Measurements from ENCODE around the gene KCNK18. TPM values are rescaled to one million over a fixed set of nuclear protein-coding genes. Genes with fewer than 3 reads are reported as not detected.

KCNK18 gene
- not detected for polyA plus RNA-seq

DNA sequence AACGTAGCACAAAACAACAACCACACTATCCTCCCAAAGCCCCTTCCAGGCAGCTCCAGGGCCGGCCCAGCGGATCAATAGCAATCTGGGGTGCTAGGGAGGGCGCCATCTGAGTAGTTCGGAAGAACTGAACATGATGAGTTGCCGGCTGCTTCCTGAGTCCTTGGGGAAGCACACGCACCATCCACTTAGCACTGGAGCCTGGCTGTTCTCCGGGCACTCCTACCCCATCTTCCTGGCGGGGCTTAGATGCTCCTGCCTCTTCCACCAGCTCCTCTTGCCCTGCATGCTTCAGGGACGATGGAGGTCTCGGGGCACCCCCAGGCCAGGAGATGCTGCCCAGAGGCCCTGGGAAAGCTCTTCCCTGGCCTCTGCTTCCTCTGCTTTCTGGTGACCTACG lies at the start of gene KCNK18:
Gene KCNK18, plus strand, starts transcription at position 301 of the 400 bp plus-strand sequence. Its CDS starts 0 bp downstream, at position 301.
- 79 to 86% (median 83%) methylated on average over 12 of the region's 12 CpGs for WGBS, 3 donors
- no peak within 1 kb of the TSS for H3K27ac ChIP-seq (ENCODE audit: low read depth, low read length)

DNA sequence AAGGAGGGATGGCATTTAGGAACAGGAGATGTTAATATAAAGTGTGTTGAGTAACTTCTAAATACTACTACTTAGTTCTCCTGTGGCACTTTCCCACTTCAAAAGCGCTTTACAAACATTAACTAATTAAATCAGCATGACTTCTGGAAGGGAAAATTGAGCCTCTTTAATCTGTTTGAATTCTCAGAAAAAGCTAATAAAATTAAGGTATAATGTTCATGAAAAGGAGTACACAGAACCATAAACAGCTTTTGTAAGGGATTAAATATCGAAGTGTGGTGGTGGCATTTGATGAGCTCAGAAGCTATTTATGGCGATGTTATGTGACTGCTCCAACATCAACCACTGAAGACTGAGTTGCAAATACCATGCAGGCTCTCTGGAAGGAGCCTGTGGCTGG lies 49.0 kb upstream of the KCNK18 start:
- WGBS, 3 donors, result 80 to 88% (median 85%) methylated on average over 3 of the region's 3 CpGs

DNA sequence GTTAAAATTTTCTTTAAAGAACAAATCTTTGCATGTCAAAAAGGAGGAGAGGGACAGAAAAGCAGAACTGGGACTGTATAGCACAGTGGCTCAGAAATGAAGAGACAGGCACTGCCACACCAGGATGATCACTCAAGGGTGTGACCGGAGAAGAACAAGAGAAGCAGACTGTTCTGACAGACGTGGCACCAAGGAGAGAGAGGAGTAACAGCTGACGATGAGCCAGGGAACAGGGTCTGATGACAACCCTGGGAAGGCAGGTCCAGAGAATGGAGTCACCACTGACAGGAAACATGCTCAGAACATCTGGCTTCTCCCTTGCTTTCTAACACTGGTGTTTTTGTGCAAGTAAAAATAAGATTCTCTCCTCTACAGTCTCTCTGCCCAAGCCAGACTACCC lies 44.6 kb upstream of the KCNK18 start:
- WGBS, 3 donors, result 32 to 55% (median 44%) methylated on average over 3 of the region's 3 CpGs

More for the DNA sequence above, 49.0 kb upstream of the KCNK18 start:
- H3K27ac ChIP-seq (ENCODE audit: low read depth, low read length), result no peak overlapping the region

DNA sequence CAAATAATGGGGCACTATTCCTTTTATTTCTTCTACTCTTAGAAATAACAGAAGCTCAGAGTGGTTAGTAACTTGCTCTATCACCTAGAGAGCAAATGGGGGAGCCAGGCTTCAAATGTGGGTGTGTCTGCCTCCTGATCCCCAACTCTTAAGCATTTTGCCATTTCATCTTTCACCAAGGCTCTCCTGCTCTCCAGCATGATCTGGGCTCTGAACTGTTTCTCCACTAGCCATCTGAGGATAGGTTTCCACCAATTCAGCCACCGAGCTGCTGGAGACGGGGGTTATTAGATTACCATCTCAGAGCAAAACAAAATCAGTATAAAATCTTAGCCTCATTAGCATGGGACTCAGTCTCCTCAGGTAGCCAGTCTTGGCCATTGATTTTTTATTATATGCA lies 39.0 kb upstream of the KCNK18 start:
- no peak overlapping the region for H3K27ac ChIP-seq (ENCODE audit: low read depth, low read length)
- 18 to 23% (median 19%) methylated on average over 2 of the region's 2 CpGs for WGBS, 3 donors

More for the DNA sequence above, 44.6 kb upstream of the KCNK18 start:
- no peak overlapping the region for H3K27ac ChIP-seq (ENCODE audit: low read depth, low read length)

DNA sequence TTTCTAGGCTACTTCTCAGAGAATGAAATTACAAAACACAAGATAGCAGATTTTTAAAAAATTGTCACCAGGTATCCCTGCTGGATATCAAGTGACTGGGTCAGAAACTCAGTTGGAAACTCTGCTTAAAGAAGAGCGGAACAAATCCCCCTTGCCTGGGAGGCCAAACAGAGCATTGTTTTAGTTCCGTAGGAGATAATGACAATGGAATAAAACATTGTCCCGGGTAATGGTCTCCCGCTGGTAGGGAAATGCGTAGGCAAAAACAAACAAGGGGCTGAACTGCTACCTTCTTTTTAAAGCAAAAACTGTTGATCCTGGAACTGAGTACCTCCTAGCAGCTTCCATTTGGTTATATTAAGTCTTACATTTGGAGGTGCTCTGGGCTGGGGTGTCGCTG lies 37.9 kb upstream of the KCNK18 start:
- no peak overlapping the region for H3K27ac ChIP-seq (ENCODE audit: low read depth, low read length)
- 9 to 12% (median 11%) methylated on average over 6 of the region's 6 CpGs for WGBS, 3 donors

- H3K27ac ChIP-seq (ENCODE audit: low read depth, low read length), result no peak overlapping the region
- WGBS, 3 donors, result 9 to 17% (median 13%) methylated on average over 5 of the region's 5 CpGs
Measured at GRCh38 chr10:117160567-117160966, 36.7 kb upstream of the KCNK18 start.

DNA sequence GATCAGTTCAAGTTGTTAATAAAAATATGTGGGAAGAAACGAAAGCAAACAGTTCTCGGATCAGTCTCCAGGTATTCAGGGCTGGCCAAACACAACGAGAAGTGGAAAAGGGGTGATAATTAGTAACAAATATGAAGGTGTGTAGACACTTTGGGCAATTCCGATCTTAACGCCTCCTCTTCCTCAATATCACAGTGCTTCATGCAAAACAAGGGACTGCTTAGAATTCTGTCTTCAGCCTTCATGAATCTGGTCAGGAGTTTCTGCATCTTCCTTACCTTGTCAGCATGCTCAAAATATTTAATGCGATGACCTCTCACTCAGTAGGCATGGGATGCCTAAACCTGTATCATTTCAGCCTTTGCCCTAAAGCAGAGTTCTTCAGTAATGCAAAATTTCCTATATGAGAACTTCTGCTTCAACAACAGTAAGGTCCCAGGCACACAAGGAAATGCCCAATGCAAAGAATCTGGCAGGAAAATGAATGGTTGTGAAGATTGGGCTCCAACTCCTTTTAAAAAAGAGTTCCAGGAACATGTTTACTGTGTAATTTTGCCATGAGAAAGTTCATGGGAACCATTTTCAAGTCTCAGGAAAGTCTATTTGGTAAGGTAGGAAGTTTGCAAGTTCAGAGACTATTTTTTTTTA lies 35.8 kb upstream of the KCNK18 start:
- 13 to 15% (median 14%) methylated on average over 6 of the region's 6 CpGs for WGBS, 3 donors
- no peak overlapping the region for H3K27ac ChIP-seq (ENCODE audit: low read depth, low read length)

DNA sequence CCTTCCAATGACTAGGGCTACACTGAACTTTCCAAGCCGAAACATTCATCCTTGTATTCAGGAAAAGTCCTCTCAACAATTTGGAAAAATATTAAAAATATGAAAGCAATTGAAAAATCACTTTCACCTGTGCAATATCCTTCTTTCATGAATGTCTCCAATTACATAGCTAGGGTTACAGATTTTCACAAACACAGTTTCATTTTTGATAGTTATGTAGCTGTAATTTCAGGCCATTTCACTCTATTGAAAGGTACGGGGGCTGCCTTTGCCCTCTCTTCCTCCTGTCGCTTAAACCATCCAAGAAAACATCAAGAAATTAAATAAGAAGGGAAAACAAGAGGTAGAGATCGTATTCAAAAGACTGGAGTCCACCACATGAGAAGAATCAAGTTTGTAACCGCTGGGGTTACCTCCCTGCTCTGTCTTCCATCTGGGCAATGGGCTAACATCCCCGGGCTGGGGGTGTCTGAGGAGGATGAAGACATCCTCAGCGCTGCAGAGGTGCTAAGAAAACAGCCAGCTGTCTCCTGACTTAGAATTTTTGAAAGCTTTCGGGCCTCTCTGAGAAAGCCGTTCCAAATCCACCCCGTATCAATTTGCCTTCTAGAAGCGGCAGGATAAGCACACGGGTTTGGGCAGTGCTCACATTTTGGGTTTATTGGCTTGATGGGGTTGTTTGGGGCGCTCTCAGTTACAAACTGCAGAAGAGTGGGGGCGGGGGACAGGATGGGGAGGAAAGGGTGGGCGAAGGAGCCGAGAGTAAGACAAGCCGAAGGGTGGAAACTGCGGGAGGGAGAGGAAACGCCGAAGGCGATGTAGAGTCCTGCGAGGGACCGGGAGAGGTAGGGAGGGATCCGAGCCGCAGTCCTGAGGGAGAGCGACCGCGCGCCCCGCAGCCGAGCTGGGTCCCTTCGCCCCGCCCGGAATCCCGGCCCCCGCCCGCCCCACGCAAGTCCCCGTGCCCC lies 34.9 kb upstream of the KCNK18 start:
- H3K27ac ChIP-seq (ENCODE audit: low read depth, low read length), result no peak overlapping the region
- WGBS, 3 donors, result 6 to 7% (median 6%) methylated on average over 24 to 39 of the region's 39 CpGs

GRCh38 chr10:117163061-117163953 lies 34.0 kb upstream of the KCNK18 start:
- WGBS, 3 donors, result 3 to 4% (median 4%) methylated on average over 68 to 82 of the region's 82 CpGs
- no peak overlapping the region for H3K27ac ChIP-seq (ENCODE audit: low read depth, low read length)

GRCh38 chr10:117163954-117164548 lies 33.2 kb upstream of the KCNK18 start:
- H3K27ac ChIP-seq (ENCODE audit: low read depth, low read length), result no peak overlapping the region
- WGBS, 3 donors, result 23 to 25% (median 23%) methylated on average over 16 of the region's 16 CpGs

GRCh38 chr10:117164592-117165537 lies 32.4 kb upstream of the KCNK18 start:
- WGBS, 3 donors, result 6 to 8% (median 6%) methylated on average over 32 of the region's 32 CpGs
- no peak overlapping the region for H3K27ac ChIP-seq (ENCODE audit: low read depth, low read length)

- no peak overlapping the region for H3K27ac ChIP-seq (ENCODE audit: low read depth, low read length)
- 2 to 3% (median 2%) methylated on average over 51 of the region's 51 CpGs for WGBS, 3 donors
Measured at GRCh38 chr10:117165538-117166417, 31.5 kb upstream of the KCNK18 start.

DNA sequence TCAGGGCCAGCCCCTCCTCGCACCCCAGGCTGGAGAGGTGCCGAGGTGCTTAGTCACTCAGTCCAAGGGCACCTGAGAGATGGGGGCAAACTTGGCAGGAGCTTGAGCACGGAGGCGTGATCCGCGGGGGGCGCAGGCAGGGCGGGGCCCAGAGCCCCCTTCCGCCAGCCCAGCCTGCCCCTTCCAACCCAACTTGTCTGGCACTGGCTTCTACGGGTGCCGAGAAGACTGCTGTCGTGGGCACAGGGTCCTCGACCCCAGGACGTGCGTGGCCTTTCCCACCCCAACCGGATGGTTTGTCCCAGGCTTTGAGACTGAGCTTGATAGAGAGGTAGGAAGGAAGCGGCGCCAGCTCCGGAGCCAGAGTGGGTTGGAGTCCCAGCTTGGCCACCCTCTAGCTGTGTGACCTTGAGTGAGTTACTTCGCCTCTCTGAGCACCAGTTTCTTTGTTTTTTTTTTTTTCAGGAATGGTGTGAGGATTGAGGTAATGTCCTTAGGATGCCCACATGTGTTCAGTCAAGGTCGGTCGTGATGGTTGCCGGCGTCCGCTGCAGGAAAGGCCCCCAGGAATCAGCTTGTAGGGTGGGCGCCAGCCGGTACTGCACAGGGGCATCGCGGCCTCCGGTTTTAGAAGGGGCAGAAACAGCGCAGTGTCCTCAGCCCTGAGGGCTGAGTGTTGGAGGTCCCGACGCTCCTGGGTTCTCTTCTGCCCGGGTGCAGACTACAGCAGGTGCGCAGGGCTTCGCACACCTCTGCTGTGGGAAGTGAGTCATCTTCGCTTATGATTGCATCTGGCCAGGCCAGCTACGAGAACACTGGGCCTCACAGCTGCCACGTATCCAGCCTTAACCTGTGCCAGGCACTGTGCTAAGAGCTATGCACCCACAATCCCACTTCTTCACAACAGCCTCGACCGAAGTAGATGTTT lies 30.6 kb upstream of the KCNK18 start:
- no peak overlapping the region for H3K27ac ChIP-seq (ENCODE audit: low read depth, low read length)
- 9 to 11% (median 10%) methylated on average over 41 of the region's 41 CpGs for WGBS, 3 donors

DNA sequence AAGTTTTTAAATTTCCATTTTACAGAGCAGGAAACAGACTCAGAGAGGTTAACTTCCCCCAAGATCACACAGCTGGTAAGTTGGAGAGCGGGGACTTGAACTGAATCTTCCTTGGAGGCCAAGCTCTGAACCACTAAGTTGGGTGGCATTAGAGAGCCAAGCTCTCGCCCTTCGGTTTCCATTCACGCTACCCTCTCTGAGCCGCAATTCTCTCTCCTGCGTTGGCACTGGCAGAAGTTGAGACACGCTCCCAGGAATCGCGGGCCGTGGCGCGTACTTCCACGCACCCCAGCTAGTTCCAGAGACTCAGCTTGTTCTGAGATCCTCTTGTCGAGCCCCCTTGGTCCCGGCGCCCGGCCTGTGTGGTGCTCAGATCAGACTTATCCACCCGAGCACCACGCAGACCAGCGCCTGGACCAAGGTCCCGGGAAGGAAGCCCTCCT lies 29.9 kb upstream of the KCNK18 start:
- WGBS, 3 donors, result 13 to 15% (median 13%) methylated on average over 21 of the region's 21 CpGs

More for the DNA sequence above, 29.9 kb upstream of the KCNK18 start:
- no peak overlapping the region for H3K27ac ChIP-seq (ENCODE audit: low read depth, low read length)

All from adipose tissue (tissue), 3 donors.